ENCODE measurements around the gene SESN1.

SESN1 gene

DNA sequence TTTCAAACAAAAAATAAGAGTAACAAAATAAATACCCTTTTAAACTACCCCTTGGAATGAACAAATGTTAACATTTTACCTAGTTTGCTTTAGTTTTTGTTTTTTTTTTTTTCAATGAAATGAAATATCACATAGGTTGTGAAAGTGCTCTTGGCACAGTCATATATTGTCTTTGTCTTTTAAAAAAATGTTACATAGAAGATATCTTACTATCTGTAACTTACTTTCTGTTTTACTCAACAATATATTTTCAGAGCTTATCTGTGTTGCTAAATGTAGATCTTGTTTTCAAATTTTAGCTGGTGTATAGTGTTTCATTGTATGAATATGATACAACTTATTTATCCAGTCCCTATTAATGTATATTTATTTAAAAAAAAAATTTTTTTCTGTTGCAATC is 9.3 kb upstream of the SESN1 start:
- Histone ChIP-seq H3K4me3 (ENCODE audit: severe bottlenecking) (no peak overlapping the region), H3K27me3 (ENCODE audit: insufficient read depth, poor library complexity, severe bottlenecking) (no peaks in the 10 kb centered on the region), H3K9me3 (ENCODE audit: severe bottlenecking) (no peaks in the 10 kb centered on the region), H3K4me1 (ENCODE audit: insufficient read depth, poor library complexity, severe bottlenecking) (no peaks in the 10 kb centered on the region), H3K27ac (ENCODE audit: poor library complexity, severe bottlenecking) (no peak overlapping the region), H3K36me3 (ENCODE audit: low read depth) (peaks cover 8% of the 10 kb centered on the region)
- ATAC-seq (ENCODE audit: low read depth), result no peak
- TF ChIP-seq, protein P1, sequence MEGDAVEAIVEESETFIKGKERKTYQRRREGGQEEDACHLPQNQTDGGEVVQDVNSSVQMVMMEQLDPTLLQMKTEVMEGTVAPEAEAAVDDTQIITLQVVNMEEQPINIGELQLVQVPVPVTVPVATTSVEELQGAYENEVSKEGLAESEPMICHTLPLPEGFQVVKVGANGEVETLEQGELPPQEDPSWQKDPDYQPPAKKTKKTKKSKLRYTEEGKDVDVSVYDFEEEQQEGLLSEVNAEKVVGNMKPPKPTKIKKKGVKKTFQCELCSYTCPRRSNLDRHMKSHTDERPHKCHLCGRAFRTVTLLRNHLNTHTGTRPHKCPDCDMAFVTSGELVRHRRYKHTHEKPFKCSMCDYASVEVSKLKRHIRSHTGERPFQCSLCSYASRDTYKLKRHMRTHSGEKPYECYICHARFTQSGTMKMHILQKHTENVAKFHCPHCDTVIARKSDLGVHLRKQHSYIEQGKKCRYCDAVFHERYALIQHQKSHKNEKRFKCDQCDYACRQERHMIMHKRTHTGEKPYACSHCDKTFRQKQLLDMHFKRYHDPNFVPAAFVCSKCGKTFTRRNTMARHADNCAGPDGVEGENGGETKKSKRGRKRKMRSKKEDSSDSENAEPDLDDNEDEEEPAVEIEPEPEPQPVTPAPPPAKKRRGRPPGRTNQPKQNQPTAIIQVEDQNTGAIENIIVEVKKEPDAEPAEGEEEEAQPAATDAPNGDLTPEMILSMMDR (IDR thresholded peaks at IDR 0.05; ENCODE audit: poor library complexity, severe bottlenecking), result no peak
- DNase-seq (ENCODE audit: low spot score), result no peak

DNA sequence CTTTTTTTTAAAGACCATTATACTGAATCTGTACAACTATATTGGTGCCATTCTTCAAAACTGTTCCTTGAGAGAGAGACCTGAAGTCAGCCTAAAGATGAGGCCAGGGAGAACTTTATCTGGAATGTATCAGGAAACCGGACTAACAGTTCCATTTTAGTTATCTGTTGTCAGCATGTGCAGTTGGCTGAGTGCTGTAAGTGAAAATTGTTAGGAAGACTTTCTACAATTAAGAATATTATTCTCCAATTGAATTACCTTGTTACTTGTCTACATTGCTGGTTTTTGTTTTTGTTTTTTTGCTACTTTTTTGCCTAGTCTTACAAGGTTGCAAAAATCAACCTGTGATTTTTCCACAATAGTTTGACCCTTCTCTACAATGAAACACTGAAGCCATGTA is 8.1 kb upstream of the SESN1 start:
- H3K27me3 ChIP-seq (ENCODE audit: insufficient read depth, poor library complexity, severe bottlenecking), result no peaks in the 10 kb centered on the region
- peaks cover 8% of the 10 kb centered on the region; the same call in 1 of the 2 replicates for H3K36me3 ChIP-seq (ENCODE audit: low read depth)
- H3K4me3 ChIP-seq (ENCODE audit: severe bottlenecking), result no peak overlapping the region
- no peak for ATAC-seq (ENCODE audit: low read depth)
- no peaks in the 10 kb centered on the region for H3K9me3 ChIP-seq (ENCODE audit: severe bottlenecking)
- TF ChIP-seq, protein P1 (IDR thresholded peaks at IDR 0.05; ENCODE audit: poor library complexity, severe bottlenecking), result no peak
- no peaks in the 10 kb centered on the region for H3K4me1 ChIP-seq (ENCODE audit: insufficient read depth, poor library complexity, severe bottlenecking)
- H3K27ac ChIP-seq (ENCODE audit: poor library complexity, severe bottlenecking), result no peak overlapping the region
- no peak for DNase-seq (ENCODE audit: low spot score)

DNA sequence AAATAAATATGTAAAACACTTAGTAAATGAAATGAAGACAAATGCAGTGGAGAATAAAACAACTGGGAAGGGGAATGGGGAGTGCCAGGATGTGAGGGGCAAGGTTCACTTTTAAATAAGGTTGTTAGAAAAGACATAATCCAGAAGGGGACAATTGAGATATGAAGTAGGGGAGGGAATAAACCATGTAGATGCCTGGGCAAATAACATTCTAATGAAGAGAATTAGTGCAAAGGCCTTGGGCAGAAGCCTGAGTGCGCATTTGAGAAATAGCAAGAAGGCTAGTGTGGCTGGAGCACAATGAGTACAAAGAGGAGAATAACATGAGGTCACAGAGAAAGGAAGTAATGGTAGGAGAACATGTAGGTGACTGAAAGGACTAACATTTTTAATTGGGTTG is 3.0 kb upstream of the SESN1 start:
- Histone ChIP-seq H3K9me3 (ENCODE audit: severe bottlenecking) (no peaks in the 10 kb centered on the region), H3K36me3 (ENCODE audit: low read depth) (peaks cover 4% of the 10 kb centered on the region; the same call in 1 of the 2 replicates), H3K27ac (ENCODE audit: poor library complexity, severe bottlenecking) (no peak overlapping the region), H3K27me3 (ENCODE audit: insufficient read depth, poor library complexity, severe bottlenecking) (no peaks in the 10 kb centered on the region), H3K4me1 (ENCODE audit: insufficient read depth, poor library complexity, severe bottlenecking) (no peaks in the 10 kb centered on the region), H3K4me3 (ENCODE audit: severe bottlenecking) (no peak overlapping the region)
- ATAC-seq (ENCODE audit: low read depth) (no peak), DNase-seq (ENCODE audit: low spot score) (no peak)
- TF ChIP-seq, protein P1 (IDR thresholded peaks at IDR 0.05; ENCODE audit: poor library complexity, severe bottlenecking), result no peak

DNA sequence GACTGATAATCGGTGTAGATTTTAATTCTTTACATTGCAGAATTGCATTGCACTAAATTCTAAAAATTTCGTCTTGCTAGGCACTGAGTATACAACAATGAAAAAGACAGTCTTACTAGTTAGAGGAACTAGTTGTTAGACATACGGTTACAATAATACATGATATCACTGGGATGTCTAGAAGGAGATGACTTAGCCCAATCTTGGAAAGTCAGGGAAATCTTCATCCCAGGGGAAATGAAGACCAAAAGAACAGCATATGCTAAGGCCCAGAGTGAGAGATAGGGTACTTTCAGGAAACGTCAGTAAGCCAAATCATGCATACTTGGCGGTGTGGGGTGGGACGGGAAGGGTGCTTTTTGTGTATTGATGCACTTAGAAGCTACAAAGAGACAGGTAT is 1.6 kb upstream of the SESN1 start:
- Histone ChIP-seq H3K9me3 (ENCODE audit: severe bottlenecking) (no peaks in the 10 kb centered on the region), H3K36me3 (ENCODE audit: low read depth) (peaks cover 4% of the 10 kb centered on the region; the same call in 1 of the 2 replicates), H3K4me1 (ENCODE audit: insufficient read depth, poor library complexity, severe bottlenecking) (no peaks in the 10 kb centered on the region), H3K27ac (ENCODE audit: poor library complexity, severe bottlenecking) (peak overlapping the region; percentile 69), H3K4me3 (ENCODE audit: severe bottlenecking) (peak overlapping the region; percentile 67), H3K27me3 (ENCODE audit: insufficient read depth, poor library complexity, severe bottlenecking) (no peaks in the 10 kb centered on the region)
- TF ChIP-seq, protein P1 (IDR thresholded peaks at IDR 0.05; ENCODE audit: poor library complexity, severe bottlenecking), result no peak
- DNase-seq (ENCODE audit: low spot score), result no peak
- ATAC-seq (ENCODE audit: low read depth), result no peak

DNA sequence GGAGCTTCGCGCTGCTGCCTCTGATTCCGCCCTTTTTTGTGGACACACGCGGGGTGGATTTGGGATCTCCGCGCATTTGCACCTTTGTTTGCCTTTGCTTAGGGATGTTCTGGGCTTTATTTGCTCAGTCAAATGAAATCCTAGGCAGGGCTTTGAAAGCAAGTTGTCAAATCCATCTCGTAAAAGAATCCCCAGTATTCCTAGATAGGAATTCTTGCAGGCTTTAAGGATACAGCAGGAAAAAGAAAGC is 1.1 kb upstream of the SESN1 start:
- H3K4me1 ChIP-seq (ENCODE audit: insufficient read depth, poor library complexity, severe bottlenecking), result no peaks in the 10 kb centered on the region
- DNase-seq (ENCODE audit: low spot score), result no peak

More for the DNA sequence above, 1.1 kb upstream of the SESN1 start:
- no peaks in the 10 kb centered on the region for H3K9me3 ChIP-seq (ENCODE audit: severe bottlenecking)
- TF ChIP-seq, protein P1 (IDR thresholded peaks at IDR 0.05; ENCODE audit: poor library complexity, severe bottlenecking), result no peak
- peaks cover 4% of the 10 kb centered on the region; the same call in 1 of the 2 replicates for H3K36me3 ChIP-seq (ENCODE audit: low read depth)
- H3K27ac ChIP-seq (ENCODE audit: poor library complexity, severe bottlenecking), result peak overlapping the region; percentile 69
- no peaks in the 10 kb centered on the region for H3K27me3 ChIP-seq (ENCODE audit: insufficient read depth, poor library complexity, severe bottlenecking)
- no peak for ATAC-seq (ENCODE audit: low read depth)
- H3K4me3 ChIP-seq (ENCODE audit: severe bottlenecking), result peak overlapping the region; percentile 67

Measured in RWPE2 (cell line).